ENCODE results near the gene SEPTIN12.

Gene SEPTIN12, protein sequence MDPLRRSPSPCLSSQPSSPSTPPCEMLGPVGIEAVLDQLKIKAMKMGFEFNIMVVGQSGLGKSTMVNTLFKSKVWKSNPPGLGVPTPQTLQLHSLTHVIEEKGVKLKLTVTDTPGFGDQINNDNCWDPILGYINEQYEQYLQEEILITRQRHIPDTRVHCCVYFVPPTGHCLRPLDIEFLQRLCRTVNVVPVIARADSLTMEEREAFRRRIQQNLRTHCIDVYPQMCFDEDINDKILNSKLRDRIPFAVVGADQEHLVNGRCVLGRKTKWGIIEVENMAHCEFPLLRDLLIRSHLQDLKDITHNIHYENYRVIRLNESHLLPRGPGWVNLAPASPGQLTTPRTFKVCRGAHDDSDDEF

DNA sequence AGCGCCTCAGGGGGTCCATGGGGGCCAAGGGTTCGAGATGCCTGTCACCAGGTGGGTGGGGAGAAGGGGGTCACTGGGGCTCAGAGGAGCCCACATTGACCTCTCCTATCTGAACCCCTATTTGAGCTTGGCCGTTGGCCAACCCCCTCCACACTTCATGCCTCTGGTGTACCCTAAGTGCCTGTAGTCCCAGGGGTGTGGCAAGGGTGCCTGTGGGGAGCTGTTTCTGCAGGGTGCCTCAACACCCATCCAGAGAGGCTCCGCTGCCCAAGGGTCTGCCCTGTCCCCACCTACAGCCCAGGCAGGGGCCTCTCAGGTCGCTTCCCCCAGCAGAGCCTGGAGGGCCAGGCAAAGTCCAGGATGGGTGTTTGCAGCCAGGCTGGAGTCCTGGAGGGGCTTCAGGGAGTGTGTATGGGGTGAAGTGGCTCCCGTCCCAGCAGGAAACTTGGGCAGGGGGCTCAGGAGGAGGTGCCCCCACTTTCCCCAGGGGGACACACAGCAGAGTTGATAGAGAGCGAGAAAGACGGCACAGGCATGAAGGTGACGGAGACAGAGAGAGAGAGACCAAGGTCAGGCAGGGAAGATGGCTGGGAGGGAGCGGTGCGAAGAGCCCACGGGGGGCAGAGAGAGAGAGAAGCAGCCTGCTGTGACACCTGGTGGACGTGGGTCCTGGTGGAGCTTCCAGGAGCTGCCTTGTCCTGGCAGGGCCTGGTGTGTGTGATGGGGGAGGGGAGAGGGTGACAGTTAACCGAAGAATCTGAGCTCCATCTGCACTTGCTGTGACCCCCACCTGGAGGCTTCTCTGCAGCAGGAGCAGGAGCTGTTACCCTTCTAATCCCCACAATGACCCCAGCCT, at the start of gene SEPTIN12:
Gene SEPTIN12, minus strand, starts transcription at position 719 of the 856 bp plus-strand sequence. Its CDS starts 700 bp downstream, at position 19.
- DNase-seq (ENCODE audit: low spot score): no peak

DNA sequence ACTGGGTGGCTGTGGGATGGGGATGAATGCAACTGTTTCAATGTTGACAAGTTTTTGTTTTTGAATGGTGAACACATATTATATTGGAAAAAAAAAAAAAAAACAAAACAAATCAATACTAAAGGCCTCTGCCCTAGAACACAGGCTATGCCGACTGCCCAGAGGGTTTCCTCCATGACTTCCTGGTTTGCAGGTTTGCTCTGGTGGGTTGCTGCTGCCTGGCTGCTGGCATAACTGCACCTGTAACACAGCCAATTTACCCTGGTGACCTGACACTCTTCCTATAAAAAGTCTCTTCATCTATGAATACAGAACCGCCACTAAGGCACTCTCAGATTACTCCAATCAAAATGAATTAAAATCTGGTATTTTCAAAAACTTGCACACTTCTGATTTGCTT, 48.6 kb upstream of the SEPTIN12 start:
- no peak for DNase-seq (ENCODE audit: low spot score)

DNA sequence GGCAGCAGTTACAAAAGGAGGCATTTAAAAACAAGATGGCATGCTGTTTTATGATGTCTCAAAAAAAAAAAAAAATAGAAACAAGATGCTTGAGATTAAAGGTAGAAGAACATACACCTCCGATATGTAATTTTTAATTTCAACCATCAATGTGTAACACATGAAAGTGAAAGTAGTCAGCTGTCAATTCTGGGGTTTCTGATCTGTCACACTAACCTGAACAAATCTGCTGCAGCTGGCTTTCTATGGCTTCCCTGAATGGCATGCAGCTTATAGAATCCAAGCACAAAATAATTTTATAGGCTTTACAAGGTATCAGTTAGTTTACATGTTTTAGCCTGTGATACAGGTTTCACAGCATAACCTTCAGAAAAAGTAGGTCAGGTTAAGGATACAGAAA, 45.4 kb upstream of the SEPTIN12 start:
- peak; percentile 19 for DNase-seq (ENCODE audit: low spot score)

DNA sequence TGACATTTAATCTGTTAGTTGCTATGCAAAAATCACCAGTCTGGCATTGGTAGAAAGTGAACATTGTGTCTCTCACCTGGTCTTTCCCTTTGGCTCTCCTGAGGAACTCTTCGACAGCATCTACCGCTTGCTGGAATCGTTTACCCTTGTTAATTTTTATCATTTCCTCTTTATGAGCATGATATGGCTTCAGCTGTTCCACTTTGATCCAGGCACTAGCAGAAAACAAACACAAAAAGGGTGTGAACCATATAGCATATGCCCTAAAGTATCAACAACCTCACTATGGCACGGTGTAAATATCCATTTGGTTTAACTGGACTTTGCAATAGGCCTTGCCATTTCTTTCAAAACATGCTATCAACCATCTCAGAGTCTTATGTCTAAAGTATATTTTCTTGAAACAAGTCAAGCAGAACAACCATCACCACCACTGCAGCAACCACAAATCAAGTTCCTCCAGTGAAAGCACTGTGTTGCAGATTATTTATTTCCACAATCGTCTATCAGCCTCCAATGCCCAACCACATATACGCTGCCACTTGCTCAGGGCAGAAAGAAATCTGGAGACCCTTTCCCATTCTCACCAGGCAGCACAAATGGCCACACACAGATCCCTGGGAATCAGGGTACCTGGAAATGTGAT, 44.7 kb upstream of the SEPTIN12 start:
- no peak for DNase-seq (ENCODE audit: low spot score)

DNA sequence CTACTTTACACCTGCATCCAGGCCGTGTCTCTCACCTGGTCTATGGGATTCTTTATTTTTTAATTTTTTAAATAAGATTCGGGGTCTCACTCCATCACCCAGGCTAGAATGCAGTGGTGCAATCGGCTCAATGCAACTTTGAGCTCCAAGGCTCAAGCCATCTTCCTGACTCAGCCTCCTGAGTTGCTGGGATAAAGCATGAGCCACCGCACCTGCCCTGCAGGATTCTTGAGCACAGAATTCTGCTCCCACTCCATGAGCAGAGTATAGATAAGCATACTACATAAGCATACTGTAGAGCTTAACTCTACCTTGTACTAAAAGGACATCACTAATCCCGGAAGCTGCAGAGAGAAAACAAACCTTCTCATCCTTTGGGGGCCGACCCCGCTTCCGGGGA, 43.5 kb upstream of the SEPTIN12 start:
- DNase-seq (ENCODE audit: low spot score): no peak

DNA sequence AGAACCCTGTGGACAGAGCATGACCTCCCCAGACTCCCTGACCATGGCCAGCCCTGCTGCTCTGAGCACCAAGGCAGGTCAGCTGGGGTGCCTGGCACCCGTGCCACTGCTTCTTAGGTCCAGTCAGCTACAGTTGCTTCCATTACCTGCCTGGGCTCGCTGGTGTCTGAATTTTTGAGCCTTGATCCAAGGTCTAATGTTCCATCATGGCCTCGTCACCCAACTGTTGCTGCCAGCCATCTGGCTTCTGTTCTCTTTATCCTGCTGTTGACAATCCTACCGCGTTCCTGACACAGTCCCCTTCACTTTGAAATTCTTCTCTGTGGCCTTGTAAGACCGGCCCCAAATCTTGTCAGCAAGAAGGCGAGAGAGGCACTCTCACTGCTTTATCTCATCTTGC, 42.3 kb upstream of the SEPTIN12 start:
- no peak for DNase-seq (ENCODE audit: low spot score)

DNA sequence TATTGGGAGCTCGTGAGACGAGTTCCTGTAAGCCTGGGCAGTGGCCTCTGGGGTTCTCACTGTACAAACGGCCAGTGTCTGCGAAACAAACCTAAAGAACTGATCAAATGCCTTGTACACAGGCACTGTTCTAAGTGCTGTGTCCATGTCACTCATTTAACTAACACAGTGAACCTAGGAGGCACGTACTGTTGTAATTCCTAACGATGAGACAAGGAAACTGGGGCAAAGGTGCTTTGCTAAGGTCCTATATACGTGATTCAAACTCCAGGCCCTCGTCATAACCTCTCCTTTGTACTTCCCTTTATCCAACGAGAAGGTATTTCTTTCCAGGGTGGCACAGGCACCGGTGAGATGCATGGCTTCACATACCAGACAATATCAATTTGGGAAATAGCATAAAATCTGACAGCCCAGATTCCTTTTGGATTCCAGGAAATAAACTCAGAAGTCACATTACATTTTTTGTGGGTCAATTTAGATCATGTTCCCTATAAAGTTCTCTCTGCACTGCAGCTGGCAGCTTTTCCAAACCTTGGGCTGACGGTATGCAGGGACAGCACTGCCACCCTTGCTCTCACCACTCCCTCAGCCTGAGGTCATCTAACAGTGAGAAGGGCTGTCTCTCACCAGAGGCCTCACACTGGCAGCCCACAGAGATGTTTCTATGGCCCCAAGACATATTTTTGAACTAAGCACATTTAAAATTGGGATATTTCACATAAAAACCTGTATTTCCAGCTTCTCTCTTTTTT, 40.6 kb upstream of the SEPTIN12 start:
- DNase-seq (ENCODE audit: low spot score): no peak

DNA sequence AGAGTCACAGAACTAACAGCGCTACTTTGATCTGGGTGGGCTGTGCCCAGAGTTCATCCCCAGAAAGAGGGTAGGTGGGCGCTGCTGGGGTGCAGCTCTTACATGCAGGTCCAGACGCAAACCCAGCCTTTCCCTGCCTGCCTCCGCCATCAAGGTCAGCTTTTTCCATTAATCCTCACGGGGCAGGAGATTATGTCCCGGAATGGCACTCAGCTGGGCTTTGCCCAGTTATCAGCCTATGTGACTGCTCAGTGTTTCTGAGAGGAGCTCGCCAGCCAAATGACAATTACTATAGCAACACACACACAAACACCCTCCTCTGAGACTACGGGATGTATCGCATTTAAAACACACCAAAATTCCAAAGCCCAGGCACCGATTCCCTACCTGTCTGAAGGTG, 38.8 kb upstream of the SEPTIN12 start:
- DNase-seq (ENCODE audit: low spot score): no peak

DNA sequence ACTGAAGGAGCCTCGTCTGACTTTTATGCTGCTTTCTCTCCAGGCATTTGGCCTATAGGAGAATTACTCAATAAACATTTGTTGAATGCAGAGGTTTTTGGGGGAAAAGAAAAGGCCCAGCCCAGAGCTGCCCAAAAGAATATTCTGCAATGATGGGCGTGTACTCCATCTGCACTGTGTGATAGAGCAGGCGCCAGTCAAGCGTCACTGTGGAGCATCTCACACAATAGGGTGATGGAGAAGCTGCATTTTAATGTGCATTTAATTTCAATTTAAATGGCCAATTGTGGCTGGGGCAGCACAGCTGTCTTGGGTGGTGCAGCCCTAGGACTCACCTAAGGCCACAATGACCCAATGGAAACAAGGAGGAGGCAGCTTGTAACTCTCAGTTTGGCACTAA, 38.4 kb upstream of the SEPTIN12 start:
- no peak for DNase-seq (ENCODE audit: low spot score)

DNA sequence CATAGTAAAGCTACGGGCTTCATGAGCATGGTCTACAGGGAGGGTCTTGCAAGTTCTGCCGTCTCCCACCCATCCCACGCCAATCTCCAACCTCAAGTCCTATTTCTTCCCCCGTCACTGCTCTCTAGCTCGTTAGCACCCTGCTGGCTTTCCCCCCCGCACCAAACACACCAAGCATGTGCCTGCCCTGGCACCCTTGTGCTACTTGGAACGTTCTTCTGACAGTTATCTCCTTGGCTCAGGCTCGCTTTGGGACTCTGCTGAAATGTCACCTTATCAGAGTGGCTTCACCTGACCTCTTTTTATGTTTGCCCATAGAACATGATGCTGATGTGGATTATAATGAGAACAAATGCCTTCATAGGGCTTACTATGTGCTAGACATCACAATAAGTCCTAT, 37.1 kb upstream of the SEPTIN12 start:
- DNase-seq (ENCODE audit: low spot score): no peak

DNA sequence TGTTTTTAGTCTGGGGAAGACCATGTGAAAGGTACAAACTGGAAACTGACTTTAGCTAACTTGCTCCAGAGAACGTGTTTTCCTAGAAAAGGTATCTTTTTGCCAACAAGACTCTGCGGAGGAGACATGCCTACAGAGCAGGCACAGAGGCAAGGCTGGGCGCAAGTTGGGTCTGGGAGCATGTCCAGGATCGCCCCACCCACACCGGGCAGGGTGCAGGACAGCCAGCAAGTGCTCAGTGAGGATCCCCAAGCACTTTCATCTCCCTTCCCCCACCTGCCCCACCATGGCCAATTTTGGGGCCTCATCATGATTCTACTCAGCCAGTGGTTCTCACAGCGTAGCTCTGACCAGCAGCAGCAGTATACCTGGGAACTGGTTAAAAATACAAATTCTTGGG, 32.5 kb upstream of the SEPTIN12 start:
- no peak for DNase-seq (ENCODE audit: low spot score)

DNA sequence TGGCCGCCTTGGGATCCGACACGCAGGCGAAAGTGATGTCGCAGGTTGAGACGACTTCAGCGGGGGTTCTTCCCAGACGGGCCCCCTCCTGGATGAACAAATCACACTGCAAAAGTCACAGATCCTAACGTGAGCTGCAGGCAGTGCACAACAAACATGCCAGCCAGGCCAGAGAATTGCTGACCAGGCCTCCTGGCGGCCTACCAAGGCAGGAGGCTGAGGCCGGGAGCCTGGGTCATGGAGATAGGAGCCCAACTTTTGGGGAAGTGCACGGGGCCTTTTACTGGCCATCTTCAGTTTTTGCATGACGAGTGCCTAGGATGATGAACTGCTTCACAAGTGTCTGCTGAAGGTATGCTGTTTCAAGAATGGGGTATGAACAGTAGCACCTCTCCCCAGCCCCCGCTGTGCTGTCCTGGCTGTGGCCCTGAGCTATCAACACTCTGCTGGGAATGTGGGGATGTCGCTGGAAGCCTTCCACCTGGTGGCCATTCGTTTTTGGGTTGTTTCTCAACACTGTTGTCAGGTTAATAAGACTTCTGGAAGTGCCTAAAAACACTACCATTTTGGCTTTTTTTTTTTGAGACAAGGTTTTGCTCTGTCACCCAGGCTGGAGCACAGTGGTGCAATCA, 26.5 kb upstream of the SEPTIN12 start:
- DNase-seq (ENCODE audit: low spot score): no peak

DNA sequence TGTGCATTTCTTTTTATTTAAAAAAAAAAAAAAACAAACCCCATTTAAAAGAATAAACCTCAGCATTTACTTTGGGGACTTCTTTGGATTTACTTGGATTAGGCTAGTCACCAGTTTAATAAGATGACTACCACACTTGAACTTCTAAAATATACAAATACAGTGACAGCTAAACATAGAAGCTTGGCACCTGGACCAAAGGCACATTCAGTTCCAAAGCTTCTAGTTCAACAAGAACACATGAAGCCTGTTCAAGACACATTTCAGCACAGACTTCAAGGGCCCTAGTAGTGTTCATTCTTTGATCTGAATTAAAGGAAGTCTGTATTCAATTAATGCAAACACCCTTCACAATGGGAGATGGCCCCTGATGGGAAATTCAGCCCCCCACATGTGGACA, 25.9 kb upstream of the SEPTIN12 start:
- no peak for DNase-seq (ENCODE audit: low spot score)

DNA sequence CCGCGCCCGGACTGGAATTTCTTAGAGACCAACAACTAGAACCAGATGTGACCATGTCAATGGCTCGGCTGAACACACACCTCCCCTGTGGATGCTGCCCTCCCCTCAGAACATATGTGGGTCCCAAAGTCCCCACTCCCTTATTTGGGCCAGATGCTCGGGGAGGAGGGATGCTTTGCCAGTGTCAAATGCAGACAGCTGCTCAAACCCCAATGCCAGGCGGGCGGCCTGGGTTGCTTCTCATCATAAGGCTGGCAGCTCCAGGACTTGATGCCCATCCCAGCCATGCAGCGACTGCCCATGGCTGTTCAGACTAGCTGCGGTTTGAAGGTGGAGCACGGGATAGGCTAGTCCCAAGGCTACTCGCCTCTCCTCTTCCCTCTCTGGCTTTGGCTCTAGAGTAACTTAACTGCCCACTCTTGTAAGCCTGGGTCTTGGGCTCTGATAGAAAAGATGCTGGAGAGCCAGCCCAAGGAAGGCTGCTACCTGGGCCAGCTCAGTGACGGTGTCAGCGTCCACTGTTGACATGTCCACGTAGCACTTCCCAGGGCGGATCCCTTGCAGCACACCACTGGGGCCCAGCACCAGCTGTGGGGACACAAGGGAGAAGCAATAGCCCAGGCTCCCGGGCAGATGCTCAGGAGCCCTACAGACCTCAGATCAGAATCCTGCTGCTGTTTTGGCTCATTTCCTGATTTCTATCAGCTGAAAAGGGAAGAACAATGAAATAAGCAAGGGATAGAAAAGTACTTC, 25.3 kb upstream of the SEPTIN12 start:
- DNase-seq (ENCODE audit: low spot score): no peak

DNA sequence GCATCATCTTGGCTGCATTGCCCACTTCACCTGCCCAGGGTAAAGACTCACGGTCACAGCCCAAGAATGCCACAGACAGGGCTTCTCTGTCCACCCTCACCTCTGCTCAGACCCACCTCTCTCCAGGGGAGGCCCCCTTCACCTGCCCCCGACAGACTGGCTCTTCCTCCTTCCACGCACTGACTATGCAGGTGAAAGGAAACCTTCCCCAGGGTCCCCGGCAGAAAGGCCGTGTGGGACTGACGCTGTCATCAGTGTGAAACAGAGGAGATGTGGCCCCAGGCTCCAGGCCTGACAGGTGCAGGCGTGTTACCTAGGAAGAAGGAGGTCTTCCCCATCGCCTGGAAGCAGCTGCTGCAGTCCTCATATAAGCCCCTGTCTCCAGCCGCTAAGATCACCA, 23.6 kb upstream of the SEPTIN12 start:
- no peak for DNase-seq (ENCODE audit: low spot score)

DNA sequence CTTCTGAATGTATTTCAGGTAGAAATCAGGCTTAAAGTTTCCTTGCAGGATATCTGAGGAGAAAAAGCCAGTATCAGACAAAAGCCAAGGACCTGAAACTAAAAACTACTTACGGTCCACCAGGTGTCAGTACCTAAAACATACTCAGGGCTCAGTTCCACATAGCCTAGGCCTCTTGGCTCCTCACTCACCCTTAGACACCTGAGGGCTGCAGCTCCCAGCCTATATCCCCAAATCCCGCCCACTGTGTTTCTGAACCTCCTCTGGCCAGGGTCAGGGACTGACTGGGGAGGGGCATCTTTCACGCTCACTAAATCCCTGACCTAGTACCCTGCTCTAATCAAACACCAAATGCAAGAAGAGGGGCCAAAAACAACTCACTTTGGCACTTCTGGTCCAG, 23.1 kb upstream of the SEPTIN12 start:
- no peak for DNase-seq (ENCODE audit: low spot score)

DNA sequence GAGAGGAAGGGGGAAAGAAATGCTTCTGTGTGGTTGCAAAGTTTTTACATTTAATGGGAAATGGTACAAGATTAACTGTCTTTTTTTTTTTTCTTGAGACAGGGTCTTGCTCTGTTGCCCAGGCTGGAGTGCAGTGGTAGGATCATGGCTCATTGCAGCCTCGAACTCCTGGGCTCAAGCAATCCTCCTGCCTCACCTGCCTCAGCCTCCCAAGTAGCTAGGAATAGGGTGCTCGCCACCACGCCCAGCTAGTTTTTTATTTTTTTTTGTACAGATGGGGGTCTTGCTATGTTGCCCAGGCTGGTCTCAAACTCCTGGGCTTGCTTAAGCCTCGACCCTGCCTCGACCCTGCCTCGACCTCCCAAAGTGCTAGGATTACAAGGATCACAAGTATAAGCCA, 18.1 kb upstream of the SEPTIN12 start:
- no peak for DNase-seq (ENCODE audit: low spot score)

DNA sequence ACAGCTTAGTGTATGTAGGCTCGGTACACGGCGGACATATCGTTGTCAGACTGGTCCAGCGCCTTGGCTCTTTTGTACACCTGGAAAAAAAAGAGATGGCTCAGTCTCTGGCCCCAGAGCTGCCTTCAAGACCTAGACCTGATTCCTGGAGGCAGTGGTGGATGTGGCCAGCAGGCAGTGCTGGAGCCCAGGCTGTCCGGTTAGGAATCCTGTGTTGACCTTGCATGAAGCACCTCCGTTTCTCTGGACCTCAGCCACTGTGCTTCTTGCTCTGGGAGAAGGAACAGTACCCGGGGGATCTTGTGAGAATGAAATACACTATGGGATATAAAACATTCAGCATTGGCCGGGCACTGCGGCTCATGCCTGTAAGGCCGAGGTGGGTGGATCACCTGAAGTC, 17.1 kb upstream of the SEPTIN12 start:
- DNase-seq (ENCODE audit: low spot score): no peak

DNA sequence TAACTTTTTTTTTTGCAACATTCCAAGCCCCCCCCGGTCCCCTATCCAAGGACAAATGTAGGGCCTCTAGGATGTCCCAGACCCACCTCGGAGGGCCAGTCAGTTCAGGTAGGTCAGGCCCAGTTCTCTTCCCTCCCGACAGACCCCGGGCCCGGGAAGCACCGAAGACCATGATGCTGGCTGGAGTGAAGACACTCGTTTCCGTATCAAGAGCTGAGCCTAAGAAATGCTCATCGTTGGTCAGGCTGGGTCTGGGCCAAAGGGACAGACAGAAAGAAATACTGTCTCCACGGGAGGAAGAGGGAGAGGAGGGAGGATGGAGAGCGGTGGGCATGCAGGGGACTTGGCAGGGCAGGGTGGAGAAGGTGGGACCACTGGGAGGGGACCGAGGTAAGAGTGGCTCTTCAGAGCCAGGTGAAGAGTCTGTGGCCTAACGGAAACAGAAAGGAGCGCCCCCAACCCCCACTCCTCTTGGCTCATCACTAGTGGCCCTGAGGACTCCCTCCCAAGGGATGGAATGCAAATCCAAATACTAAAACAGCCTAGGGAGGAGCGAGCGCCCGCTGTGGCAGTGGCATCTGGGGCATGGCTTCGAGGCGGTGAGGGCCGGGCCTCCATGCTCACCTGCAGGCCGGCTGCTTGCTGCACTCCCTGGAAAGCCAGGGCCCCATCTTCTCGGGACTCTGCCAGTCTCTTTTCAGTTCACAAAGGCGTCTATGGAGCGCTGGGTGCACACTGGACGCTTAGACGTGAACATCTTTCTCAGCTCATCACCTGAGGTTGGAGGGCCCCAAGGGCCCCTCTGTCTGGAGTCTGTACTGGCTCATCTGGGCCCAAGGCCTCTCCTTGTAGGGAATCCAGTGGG, 16.0 kb upstream of the SEPTIN12 start:
- no peak for DNase-seq (ENCODE audit: low spot score)

DNA sequence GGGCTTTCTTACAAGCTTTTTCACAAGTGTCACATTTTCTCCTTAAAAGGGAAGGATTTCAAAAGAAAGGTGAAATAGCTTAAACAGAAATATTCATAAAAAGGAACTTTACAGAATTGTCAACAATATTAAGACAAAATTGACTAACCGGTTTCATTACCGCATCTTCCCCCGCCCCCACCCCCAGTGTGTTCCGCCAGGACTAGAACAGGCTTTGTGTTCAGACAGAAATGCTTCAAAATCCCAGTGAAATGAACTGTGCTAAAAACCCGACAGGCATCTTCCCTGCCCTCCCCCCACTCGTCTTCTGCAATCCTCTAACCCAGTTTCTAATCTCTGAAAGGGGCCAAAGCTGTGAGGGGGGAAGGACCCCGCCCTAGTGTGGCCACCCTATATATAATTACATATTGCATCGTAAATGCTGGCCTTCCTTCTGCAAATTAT, 15.3 kb upstream of the SEPTIN12 start:
- DNase-seq (ENCODE audit: low spot score): no peak

All from activated CD4-positive, alpha-beta T cell treated with anti-CD3 and anti-CD28 coated beads, Interleukin-2, Interleukin-4, amounts not matched to agents 100 ng/mL and 50 ng/mL, durations not matched to agents 16 hours and 8 hours (primary cell).